Measurements from ENCODE around the gene USP22.
"Not testable (repeated sequence)": the region's sequence is repeated elsewhere in the genome, so short reads cannot be mapped to it uniquely, and the experiment has no call there.

USP22 gene

DNA sequence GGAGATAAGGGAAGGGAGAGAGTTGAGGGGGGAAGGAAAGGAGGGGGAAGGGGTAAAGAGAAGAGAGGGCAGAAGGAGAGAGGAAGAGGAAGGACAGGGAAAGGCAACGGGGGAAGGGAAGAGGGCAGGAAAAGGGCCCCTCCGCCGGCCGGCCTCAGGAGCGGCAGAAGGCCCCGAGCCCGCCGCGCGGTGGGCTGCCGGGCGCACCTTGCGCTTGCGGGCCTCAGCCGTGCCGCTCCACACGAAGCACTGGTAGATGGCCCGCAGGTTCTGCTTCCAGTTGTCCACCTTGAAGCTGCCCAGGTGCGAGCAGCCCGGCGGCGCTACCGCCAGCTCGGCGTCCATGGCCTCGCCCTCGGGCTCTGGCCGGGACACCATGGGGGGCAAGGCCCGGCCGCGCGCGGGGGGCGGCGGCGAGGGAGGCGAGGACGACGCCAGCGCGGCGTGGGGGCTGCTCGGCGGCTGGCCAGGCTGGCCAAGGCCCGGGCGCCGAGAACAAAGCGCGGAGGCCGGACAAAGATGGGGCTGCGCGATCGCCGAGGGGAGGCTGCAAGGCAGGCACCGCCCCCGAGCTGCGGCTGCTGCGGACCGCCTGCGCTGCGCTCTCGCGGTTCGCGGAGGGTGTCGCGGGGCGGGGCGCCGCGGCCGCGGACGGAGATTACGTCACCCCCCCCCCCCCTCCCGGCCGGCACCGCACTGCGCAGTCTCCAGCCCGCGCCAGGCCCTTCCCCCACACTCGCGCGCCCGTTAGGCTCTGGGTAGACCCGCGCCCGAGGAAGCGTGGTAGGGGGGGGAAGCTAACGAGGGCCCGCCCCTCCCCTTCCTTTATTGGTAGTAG is at the start of gene USP22:
Gene USP22 (minus strand): TSS at position 554 of the 838 bp plus-strand sequence. CDS start 176 bp downstream, at position 378.
- no peak for DNase-seq (ENCODE audit: low read depth)

DNA sequence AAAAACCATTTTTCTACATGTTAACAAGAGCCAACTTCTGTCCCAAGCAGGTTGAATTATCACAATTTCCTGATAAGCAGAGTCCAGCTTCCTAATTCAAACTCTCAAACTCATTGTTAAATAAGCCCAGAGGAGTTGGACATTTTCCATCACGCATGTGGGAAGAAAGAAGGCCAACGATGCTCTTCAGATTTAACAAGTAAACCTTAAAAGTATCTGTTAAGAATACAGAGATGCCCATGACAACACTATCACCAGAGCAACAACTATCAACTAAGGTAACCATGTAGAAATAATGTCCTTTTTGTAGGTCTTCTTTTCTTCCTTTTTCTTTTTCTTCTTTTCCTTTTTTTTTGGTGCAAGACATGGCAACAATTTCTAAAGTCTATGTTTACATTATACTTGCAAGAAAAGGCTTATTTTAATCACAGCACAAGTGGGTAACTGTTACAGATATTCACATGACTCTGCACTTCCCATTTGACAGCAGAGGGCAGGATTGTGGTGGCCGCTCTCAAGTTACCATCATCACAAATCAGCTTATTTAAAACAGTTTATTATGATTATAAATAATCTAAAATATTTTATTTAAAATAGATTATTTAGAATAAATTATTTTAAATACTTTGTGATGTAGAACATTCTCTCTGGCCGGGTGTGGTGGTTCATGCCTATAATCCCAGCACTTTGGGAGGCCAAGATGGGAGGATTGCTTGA is 48.2 kb upstream of the USP22 start:
- no peak for DNase-seq (ENCODE audit: low read depth)

DNA sequence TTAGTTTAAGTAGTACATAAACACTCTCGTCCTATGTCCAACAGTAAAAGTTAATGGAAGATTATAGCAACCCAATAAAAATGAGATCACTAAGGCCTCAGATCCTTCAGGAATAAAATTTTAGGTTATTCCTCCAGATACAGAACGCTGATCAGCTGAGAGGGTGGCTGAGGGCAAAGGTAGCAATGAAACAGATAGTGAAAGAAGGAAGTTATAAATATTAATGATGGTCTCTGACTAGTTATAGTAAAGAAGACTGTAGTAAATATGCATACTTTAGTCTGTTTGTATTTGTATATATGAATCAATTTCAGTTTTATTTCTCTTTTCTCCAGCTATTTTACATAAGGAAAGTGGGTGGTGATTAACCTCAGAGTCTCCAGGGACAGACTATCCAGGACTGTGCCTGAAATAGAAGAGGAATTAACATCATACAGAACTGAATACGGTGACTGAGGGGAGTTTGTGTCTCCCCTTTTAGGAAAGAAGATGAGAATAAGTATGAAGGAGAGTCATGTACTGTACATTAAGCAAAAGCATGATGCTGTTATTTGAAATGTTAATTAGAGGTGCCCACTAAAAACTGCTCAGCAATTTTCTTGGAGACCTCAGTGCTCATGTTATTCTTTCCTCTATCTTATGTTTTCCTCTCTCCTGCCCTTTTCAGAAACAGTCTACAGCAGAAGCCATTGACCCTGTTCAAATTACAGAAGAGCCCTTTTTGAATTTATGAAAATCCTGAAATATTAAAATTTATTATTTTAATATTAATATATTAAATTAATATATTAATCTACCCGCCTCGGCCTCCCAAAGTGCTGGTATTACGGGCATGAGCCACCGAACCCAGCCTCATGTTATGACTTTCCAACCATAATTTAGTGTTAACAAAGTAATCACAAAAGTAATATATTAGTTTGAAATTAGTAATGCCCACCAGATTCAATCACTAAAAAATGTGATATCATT is 47.4 kb upstream of the USP22 start:
- DNase-seq (ENCODE audit: low read depth), result no peak

DNA sequence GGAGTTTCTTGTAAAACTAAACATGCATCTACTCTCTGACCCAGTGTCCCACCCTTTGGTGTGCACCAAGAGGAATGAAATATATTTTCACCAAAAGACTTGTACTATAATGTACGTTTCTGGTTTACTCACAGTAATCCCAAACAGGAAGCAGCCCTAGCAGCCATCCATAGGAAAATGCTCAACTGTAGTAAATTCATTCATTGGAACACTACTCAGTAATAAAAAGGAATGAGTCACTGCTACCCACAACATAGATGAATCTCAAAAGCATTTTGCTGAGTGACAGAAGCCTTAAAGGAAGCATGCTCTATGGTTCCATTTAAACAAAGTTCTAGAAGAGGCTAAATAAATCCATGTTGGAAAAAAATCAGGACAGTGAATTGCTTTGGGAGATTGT is 46.3 kb upstream of the USP22 start:
- no peak for DNase-seq (ENCODE audit: low read depth)

DNA sequence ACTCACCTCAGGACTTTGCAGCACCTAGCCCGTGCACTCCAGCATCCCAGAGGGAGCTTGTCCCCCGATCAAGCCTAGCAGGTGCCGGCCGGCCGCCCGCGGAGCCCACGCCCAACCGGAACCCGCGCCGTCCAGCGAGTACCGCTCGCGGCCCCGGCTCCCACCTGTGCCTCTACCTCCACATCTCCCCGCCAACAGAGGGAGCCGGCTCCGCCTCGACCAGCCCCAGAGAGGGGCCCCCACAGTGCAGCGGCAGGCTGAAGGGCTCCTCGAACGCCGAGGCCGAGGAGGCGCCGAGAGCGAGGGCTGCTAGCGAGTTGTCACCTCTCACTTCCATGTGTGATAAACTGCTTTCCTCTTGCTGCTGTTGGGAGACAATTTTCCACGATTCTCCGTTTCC is 42.9 kb upstream of the USP22 start:
- DNase-seq (ENCODE audit: low read depth), result no peak

DNA sequence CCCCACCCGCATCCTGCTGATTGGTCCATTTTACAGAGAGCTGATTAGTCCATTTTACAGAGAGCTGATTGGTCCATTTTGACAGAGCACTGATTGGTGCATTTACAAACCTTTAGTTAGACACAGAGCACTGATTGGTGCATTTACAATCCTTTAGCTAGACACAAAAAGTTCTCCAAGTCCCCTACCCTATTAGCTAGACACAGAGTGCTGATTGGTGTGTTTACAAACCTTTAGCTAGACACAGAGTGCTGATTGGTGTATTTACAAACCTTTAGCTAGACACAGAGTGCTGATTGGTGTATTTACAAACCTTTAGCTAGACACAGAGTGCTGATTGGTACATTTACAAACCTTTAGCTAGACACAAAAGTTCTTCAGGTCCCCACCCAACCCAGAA is 42.5 kb upstream of the USP22 start:
- not testable (repeated sequence) for DNase-seq (ENCODE audit: low read depth)

DNA sequence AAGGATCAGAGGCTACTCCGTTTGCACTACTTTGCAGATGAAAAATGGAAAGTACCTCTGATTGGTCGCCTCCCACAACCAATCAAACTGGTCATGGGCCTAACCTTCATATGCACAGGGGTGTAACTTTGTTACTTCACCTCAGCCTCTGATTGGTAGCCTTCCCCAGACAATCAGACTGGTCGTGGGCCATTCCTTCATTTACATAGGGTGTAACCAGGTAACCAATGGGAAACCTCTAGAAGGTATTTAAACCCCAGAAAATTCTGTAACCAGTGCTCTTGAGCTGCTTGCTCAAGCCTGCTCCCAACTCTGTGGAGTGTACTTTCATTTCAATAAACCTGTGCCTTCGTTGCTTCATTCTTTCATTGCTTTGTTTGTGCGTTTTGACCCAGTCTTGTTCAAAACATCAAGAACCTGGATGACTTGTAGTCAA is 39.2 kb upstream of the USP22 start:
- no peak for DNase-seq (ENCODE audit: low read depth)

DNA sequence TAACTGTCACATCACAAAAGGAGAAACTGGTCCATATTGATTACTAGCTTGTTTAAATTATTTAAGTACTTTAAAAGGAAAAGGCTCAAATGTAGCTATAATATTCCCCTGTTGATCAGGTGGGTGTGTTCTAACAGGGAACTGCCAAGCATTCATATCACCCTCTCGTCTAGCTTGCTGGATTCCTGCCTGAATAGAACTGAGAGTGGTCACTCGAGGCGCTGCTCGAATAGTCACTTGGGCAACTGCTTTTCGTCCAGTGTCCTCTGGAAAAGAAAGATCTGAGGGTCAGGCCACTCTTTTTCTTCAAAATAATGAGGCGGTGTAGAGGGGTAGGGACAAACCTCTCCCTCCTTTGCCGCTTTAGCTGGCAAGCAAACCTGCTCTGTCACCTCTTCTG is 36.4 kb upstream of the USP22 start:
- DNase-seq (ENCODE audit: low read depth), result no peak

DNA sequence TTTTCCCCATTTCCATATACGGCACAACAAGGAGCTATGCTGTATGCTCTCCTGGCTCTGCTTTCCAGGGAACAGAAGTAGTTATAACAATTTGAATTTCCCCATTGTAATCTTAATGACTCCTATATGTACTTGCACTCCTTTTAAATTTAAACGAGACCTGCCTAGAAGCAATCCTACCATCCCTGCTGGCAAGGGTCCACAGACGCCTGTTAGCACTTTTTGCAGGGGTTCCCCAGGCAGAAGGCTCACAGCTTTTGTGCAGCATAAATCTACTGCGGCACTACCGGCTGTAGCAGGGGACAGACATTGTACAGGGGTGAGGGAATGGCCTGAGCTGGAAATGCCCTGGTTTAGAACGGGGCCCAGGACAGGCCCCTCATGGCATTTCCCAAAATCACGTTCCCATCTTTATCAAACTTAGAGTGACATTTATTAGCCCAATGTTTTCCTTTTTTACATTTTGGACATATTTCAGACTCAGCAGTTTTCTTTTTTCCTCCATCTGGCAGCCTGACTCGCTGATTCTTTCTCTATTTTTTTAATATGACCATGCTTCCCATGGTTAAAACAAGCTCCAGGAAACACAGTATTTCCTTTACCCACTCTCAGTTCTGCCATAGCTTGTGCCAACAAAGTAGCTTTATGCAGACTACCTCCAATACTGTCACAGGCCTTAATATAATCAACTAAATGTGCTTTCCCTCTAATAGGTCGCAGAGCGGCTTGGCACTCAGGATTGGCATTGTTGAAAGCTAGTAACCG is 35.4 kb upstream of the USP22 start:
- DNase-seq (ENCODE audit: low read depth), result no peak

DNA sequence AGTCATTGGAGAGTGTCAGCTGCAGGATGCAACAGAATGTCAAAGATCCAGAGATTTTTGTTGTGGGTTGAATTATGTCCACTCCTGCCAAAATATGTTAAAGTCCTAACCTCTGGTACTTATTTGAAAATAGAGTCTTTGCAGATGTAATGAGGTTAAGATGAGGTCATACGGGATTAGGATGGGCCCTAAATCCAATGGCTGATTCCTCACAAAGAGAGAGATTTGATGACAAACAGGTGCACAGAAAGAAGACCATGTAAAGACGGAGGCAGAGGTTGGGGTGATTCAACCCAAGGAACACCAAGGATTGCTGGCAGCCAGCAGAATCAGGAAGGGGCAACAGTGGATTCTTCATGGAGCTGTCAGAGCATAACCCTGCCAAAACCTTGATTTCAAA is 34.5 kb upstream of the USP22 start:
- DNase-seq (ENCODE audit: low read depth), result no peak

DNA sequence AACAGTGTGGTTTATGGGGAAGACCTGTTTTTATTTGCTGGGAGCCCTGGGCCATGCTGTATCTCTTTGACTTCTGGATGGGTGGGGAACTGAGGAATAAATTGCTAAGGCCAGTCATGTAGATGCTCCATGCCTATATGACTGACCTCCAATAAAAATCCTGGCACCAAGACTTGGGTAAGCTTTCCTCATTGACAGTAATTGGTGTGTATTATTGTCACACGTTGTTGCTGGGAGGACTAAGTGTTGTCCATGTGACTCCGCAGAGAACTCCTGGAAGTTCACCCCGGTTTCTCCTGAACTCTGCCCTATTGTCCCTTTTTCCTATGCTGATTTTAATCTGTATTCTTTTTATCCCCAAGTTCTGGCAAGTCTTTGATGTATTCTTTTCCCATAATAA is 33.4 kb upstream of the USP22 start:
- DNase-seq (ENCODE audit: low read depth), result no peak

DNA sequence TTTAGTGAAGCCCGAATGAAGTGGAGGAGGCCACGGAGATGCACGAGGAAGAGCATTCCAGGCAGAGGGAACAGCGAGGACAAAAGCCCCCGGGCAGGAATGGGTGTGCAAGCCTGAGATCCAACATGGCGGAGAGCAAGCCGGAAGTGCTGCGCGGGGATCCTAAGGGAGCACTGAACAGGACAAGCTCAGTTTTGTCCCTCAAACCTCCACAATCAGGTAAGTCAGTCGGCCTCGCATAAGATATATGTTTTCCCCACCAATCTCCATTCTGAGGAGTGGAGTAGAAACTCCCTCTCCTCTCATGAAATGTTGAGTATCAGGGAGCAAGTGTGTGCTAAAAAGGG is 32.9 kb upstream of the USP22 start:
- DNase-seq (ENCODE audit: low read depth), result no peak

DNA sequence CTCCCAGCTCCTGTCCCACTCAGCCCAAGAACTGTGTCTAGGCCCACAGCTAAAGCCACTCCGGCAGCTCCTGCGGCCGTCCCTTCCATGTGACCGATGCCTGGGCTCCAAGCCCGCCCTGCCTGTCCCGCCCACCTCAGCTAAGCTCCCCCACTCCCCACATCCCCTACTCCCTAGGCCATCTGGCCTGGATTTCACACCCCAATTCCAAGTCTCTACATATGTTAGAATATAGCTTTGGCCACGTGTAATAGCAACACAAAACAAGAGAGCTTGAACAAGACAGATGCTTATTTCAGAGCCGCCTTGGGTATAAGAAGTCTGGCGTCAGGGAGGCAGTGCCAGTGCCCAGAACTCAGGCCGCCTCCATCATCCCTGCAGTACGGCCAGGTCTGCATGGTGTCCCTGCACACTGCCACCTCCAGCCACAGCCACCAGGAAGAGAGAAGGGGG is 30.0 kb upstream of the USP22 start:
- DNase-seq (ENCODE audit: low read depth), result no peak

DNA sequence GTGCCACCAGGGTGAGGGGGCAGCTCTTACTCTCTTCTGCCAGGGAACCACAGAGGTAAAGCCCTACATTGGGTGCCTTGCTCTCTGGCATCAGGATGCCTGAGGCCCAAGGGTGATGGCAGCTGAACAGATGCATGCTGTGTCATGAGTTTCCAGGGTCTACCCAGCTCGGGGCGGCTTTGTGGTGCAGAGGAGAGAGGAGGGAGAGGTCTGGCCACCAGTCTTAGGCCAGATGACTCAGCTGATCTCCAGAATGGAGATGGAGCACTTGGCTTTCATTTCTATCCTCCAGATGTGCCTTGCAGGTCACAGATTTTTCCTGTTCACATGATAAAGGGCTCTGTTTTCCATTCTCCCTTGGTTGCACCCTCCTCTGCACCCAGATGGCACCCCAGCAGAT is 23.6 kb upstream of the USP22 start:
- no peak for DNase-seq (ENCODE audit: low read depth)

DNA sequence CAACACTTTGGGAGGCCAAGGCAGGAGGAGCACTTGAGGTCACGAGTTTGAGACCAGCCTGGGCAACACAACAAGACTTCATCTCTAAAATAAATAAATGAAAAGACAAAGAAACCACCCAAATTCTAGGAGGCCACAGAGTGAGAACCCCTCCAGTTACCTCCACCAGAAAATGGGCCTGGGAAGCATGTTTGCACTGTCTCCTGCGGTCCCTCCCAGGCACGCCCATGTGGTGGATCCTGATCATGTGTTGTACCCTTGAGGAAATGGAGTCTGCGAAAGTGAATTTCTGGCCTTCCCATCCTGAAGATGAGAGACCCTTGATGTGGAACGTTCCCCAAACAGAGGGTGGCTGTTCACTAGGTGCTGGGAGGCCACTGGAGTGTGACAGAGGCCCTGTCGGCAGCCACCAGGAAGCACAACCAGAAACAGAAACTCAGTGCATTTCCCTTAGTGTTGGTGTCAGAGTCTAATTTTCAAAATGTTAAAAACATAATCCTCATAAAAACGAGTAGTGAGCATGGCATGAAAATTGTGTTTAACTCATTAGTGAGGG is 19.2 kb upstream of the USP22 start:
- no peak for DNase-seq (ENCODE audit: low read depth)

DNA sequence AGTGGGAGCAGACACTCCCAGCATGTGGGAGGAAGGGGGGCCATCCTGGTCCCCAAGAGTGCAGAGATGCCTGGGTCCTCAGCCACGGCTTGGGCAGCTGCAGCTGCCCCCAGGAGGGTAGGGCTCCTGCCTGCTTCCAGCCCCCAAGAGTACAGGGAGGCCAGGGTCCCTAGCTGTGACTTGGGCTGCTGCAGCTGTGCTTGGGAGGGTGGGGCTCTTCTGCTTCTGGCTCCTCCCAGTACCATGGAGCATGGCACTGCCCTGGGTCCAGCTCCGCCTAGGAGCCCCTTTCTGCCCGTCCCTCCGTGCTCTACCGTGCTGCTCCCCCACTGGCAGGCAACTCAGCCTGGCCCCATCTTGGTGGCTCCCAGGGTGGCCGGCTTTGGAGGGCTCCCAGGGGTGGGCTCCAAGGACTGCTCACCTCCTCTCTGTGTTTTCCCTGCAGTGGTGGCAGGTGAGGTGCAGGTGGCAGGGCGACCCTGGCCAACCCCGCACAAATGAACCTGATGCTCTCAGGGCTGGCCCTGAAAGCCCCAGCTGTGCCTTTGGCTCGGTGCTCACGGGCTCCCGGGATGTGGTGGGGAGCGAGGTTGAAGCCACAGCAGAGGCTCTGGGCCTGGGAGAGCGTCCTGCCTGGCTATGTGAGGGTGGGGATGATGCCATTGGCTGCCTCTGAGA is 18.5 kb upstream of the USP22 start:
- DNase-seq (ENCODE audit: low read depth), result no peak

DNA sequence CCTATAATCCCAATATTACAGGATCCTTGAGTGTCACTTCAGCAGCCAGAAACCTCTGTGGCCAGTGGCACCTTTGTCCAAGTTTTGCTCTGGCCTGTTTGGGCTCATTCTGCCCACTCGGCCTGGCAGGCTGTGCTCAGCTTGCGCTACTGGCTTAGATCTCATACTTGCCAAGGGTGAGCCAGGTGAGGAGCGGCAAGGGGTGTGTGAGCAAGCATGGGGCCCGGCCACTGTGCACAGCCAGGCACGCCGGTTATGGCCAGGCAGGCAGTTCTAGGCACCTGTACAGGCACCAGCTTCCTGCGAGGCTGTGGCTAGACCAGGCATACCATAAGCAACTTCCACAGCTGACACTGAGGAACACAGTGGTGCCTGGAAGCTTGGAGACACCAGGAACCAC is 16.9 kb upstream of the USP22 start:
- no peak for DNase-seq (ENCODE audit: low read depth)

DNA sequence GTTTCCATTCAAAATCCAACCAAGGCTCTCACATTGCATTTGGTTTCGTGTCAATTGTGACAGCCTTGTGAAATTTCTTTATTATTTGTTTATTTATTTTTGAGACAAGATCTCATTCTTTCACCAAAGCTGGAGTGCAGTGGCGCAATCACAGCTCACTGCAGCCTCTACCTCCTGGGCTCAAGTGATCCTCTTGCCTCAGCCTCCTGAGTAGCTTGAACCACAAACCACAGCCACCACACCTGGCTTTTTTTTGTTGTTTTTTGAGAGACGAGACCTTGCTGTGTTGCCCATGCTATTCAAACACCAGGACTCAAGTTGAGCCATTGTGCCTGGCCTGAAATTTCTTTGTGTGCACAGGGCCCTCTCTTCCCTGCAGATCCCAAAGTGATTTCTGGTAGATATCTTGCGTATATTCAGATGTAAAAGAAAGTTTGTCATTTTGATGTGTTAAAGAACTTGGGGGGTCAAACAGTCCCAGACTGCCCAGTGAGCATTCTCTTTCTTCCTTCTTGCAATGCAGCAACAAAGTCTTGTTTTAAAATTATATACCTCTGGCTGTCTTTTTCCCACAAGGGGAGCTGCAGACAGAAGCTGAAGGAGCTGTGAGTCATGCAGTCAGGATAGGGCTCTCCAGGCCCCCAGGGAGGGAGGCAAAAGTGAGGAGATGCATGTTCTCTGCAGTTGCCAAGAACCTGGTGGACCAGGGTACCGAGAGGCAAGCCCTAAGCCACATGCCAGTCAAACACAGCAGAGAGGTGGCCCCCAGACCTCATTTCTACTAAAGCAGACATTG is 15.5 kb upstream of the USP22 start:
- DNase-seq (ENCODE audit: low read depth), result no peak

DNA sequence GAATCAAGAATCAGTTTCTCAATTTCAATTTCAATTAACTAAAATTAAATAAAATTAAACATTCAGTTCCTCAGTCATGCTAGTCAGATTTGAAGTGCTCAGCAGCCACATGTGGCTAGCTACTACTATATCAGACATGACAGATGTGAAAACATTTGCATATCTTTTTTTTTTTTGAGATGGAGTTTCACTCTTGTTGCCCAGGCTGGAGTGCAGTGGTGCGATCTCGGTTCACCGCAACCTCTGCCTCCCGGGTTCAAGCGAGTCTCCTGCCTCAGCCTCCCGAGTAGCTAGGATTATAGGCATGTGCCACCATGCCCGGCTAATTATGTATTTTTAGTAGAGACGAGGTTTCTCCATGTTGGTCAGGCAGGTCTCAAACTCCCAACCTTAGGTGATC is 10.2 kb upstream of the USP22 start:
- not testable (repeated sequence) for DNase-seq (ENCODE audit: low read depth)

DNA sequence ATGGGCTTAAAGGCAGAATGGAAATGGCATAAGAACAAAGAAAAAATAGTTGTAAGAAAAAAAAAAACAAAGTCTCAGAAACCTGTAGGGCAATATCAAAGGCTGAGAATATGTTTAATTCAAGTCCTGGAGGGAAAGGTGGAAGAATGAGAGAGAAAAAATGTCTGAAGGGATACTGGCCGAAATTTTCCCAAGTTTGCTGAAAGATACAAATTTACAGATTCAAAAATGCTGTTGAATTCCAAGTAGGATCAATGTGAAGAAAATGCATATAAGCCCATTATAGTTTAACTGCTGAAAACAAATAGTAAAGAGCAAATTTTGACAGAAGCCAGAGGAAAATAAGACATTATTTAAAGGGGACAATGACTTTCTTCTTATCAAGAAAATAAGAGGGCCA is 6.6 kb upstream of the USP22 start:
- DNase-seq (ENCODE audit: low read depth), result no peak
